ENCODE results near the gene ALDH1L1.
A peak's percentile ranks its signal among the peaks of the same experiment; 100 is the strongest.
"Not testable (repeated sequence)": the region's sequence is repeated elsewhere in the genome, so short reads cannot be mapped to it uniquely, and the experiment has no call there.

The ALDH1L1 gene

DNA sequence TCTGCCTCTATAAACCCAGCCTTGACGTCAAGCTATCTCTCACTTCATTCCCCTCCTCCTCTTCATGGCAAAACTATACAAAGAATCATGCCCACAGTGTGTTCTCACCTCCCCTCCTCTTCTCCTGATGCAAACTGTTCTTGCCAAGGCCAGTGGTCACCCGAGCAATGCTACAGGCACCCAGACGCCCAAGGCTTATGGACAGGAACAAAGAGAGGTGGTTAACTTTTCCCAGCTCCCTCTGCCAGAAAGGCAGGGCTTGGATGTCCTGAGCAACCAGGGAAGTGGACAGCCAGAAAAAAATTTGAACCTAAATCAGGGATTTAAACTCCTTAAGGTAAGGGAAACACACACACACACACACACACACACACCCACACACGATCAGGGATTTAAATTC is 101.5 kb downstream of the ALDH1L1 start:
- no peak for DNase-seq

- no peak for DNase-seq
Measured at GRCh38 chr3:126077754-126078153, 102.6 kb downstream of the ALDH1L1 start.

- no peak for DNase-seq
Measured at GRCh38 chr3:126076140-126076539, 104.2 kb downstream of the ALDH1L1 start.

DNA sequence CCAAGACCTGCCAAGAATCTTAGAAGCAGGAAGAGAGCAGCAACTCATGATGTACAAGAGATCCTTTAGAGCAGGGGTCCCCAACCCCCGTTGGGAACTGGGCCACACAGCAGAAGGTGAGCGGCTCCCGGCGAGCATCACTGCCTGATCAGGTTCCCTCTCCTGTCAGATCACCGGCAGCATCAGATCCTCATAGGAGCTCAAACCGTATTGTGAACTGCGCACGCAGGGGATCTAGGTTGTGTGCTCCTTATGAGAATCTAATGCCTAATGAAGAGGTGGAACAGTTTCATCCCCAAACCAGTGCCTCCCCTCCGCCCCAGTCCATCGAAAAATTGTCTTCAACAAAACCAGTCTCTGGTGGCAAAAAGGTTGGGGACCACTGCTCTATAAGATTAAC is 110.2 kb downstream of the ALDH1L1 start:
- no peak for DNase-seq

DNA sequence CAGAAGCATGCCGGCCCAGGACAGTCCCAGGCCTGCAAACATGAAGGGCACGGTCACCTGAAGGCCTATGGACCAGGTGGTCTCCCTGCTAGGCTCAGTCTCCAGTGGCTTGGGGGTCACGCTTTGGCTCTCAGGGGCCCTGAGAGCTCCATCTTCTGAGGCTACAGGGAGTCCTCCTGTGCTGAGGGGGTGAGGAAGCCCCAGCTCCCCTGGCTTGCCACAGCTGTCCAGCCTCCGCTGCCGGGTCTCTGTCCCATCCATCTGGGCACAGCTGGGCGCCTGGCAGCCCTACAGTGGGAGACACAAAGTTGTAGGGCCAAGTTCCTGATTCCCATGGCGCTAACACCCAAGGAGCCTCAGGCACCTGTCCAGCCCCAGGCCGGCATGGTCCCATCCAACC is 112.4 kb downstream of the ALDH1L1 start:
- DNase-seq, result no peak

DNA sequence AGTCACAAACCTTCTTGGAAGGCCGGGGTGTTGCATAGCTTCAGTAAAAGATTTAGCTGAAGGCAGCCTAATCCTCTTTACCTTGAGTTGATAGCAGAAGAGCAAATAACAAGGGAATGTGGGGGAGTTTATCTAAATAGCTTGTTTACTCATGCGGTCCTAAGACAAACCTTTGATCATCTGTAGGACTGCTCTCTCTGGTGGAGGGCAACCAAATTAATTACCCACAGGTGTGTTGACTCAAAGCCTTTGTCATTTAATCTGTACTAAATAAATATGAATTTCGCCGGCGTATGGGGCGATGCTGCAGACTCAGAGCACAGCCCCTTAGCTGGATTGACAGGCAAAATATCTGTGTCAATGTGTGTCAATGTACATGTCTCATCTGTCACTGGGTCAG is 113.7 kb downstream of the ALDH1L1 start:
- not testable (repeated sequence) for DNase-seq

- DNase-seq, result no peak
Measured at GRCh38 chr3:126065876-126066275, 114.5 kb downstream of the ALDH1L1 start.

- DNase-seq, result peak; percentile 77
Measured at GRCh38 chr3:126064627-126065258, 115.6 kb downstream of the ALDH1L1 start.

GRCh38 chr3:126063358-126063965 is 116.9 kb downstream of the ALDH1L1 start:
- no peak for DNase-seq

- DNase-seq, result no peak
Measured at GRCh38 chr3:126061301-126062032, 118.9 kb downstream of the ALDH1L1 start.

DNA sequence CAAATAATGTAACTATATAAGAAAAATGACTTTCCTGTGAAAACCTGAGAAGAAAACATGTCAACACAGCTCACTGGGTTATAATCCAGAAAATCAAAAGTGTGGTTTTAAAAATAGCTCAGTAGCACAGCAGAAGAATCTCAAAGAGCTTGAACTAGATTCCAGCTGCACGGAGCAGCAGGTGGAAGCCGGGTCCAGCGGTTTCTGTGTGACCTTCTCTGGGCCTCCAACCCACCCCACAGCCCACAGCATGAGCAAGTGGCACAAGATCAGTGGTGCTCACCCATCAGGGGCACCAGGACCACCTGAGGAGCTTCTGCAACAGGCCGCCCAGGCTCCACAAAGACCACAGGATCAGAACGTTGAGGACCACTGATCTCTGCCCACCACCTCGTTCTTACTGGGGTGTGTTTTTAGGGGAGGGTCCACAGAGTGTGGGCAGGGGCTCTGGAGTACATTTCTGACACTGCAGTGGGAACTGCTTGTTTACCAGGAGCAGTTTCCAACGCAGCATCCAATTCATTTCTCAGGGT is 119.7 kb downstream of the ALDH1L1 start:
- DNase-seq, result no peak

DNA sequence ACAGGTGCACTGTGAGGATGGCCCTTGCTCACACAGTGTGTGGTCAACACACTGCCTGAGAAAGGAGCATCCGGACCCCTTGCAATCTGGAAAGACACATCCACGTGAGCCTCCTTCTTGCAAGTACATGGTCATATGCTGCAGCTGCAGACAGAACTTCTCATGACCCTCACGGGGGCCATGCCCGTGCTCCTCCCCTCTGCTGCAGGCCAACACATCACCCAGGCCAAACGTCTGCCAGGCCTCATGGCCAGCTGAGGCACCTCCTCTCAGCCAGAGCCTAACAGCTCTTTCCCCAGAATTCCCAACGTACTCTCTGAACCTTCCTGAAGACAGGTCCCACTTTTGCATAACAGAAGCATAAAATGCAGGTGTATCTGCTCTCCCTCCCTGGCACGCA is 121.7 kb downstream of the ALDH1L1 start:
- DNase-seq, result no peak

DNA sequence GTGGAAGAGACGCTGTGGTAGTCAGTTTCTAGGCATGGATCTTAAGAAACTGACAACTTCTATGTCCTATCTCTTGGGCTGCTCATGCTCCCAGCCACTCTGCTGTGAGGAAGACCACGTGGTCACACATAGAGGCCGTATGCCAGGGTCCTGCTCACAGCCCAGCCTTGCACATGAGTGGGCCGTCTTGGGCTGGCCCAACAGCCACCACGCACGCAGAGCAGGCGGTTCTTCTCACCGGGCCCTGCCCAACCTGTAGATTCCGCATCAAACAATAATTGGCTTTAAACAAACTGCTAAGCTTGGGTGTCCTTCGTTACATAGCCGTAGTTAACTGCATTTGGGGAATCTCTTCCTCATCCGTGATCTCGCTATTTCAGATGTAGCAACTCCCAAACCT is 122.5 kb downstream of the ALDH1L1 start:
- DNase-seq, result no peak

DNA sequence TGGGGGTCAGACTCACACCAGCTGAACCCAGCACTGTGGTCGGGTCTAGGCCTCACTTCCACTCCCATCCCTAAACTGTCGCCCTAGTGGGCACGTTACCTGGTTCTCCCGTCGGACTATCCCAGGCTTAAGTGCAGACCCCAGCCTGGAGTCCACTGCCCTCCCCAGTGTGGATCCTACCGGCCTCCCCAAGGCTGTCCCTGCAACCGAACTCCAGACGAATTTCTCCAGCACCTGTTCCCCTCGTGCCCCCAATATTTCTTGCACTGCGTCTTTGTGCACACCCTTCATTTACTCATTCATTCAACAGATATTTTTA is 122.9 kb downstream of the ALDH1L1 start:
- no peak for DNase-seq

DNA sequence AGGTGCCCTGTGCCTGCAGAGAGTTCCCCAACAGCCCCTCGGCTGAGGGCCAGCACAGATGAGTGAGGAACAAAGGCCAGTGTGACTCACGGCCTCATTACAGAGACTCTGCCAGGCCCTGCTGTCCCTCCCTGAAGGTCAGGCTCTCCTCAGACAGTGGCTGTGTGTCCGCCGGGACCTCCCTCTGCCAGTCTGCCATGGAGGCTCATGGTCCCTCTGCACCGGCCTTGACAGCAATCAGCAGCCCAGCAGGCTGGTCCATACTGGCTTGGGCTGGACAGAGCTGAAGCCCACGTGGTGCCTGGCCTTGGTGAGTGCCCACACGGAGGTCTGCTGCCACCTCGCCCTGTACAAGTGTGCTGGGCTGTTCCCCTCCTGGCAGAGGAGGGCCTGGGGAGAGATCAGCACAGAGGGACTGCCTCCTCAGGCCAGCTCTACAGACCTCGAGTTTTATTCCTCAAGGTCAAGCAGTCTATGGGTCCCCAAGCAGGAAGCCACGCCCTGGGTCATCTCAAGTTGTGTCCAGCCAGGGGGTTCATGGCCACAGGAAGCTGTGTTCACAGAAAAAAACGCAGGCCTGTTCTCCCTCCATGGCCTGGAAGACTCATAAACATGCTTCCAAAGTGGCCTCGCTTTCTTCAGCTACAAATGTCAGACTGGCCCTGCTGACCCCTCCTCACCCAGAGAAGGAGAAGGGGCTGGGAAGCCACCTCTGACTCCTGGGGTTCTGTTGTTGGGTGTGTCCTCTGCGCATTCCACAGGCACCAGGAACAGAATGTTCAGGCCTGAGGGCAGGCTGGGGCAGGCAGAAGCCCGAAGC is 123.5 kb downstream of the ALDH1L1 start:
- DNase-seq, result no peak

- DNase-seq, result no peak
Measured at GRCh38 chr3:126056088-126056487, 124.3 kb downstream of the ALDH1L1 start.

- no peak for DNase-seq
Measured at GRCh38 chr3:126054870-126055269, 125.5 kb downstream of the ALDH1L1 start.

GRCh38 chr3:126053949-126054569 is 126.3 kb downstream of the ALDH1L1 start:
- no peak for DNase-seq

All from hematopoietic multipotent progenitor cell treated with erythropoietin and hydrocortisone succinate and interleukin-3 and kit ligand, for 4 days (in vitro differentiated cells).